AG04449 (cell line): ENCODE measurements around the gene C12orf75.

Source experiments
- CTCF ChIA-PET: fragments of 350-600 bp; formaldehyde crosslinking; extraction: SDS; loops from one replicate; lab custom pipeline; 2021; ENCODE audit warnings: antibody characterized with exemption; lab: Yijun Ruan, JAX
- POLR2A ChIA-PET: fragments of 400-600, 350-600 bp; formaldehyde crosslinking; extraction: SDS; loops from one replicate; lab custom pipeline; 2020; ENCODE audit warnings: antibody characterized with exemption, inconsistent platforms; lab: Yijun Ruan, JAX
- DNase-seq: peaks from one replicate; pipeline ENCODE4 v3.0.0-alpha.2; 2010; ENCODE audit warnings: low read depth, low spot score
- H3K4me3 ChIP-seq: 2 replicates; pipeline ENCODE4 v1.5.1; 2011; ENCODE audit warnings: low read depth, mild to moderate bottlenecking, control low read depth, low read length
- CTCF ChIP-seq: IDR thresholded peaks from one replicate; pipeline ENCODE4 v1.5.1; 2011; ENCODE audit warnings: mild to moderate bottlenecking, moderate library complexity, low read length, control low read depth, inconsistent platforms; ENCODE audit not compliant: insufficient read depth; ENCODE audit errors: missing control alignments

C12orf75 gene

GRCh38 chr12:105319691-105320209 lies 10.7 kb upstream of the C12orf75 start:
- POLR2A ChIA-PET, result no interaction called here
- CTCF ChIA-PET, result interaction anchor here (1.0 to 1.8 kb wide), 2 partner anchors 12 to 19 kb away, joined by 3 to 12 read pairs; no protein-coding TSS in a partner anchor
- no peak overlapping the region for H3K4me3 ChIP-seq
- no peak for DNase-seq
- TF ChIP-seq CTCF, result no peak

- CTCF ChIA-PET, result interaction anchor here (1.8 kb wide), 1 partner anchor 11 kb away, joined by 12 read pairs; no protein-coding TSS in a partner anchor
- no peak overlapping the region for H3K4me3 ChIP-seq
- TF ChIP-seq CTCF, result no peak
- DNase-seq, result no peak
- POLR2A ChIA-PET, result interaction anchor here (0.9 kb wide), 1 partner anchor 10 kb away, joined by 4 read pairs; no protein-coding TSS in a partner anchor
Observed at GRCh38 chr12:105321125-105321524, 9.4 kb upstream of the C12orf75 start.

- CTCF ChIA-PET, result no interaction called here
- no peak overlapping the region for H3K4me3 ChIP-seq
- no peak for TF ChIP-seq CTCF
- POLR2A ChIA-PET, result no interaction called here
- DNase-seq, result no peak
Observed at GRCh38 chr12:105322070-105322469, 8.4 kb upstream of the C12orf75 start.

- no peak for TF ChIP-seq CTCF
- no peak for DNase-seq
- CTCF ChIA-PET, result no interaction called here
- H3K4me3 ChIP-seq, result no peak overlapping the region
- POLR2A ChIA-PET, result no interaction called here
Observed at GRCh38 chr12:105324704-105325103, 5.8 kb upstream of the C12orf75 start.

- no peak overlapping the region for H3K4me3 ChIP-seq
- ChIA-PET CTCF (no interaction called here), POLR2A (no interaction called here)
- DNase-seq, result no peak
- TF ChIP-seq CTCF, result no peak
Observed at GRCh38 chr12:105325117-105325516, 5.4 kb upstream of the C12orf75 start.

GRCh38 chr12:105329926-105330282 lies 587 bp upstream of the C12orf75 start:
- no peak for DNase-seq
- CTCF ChIA-PET, result no interaction called here
- no peak for TF ChIP-seq CTCF
- POLR2A ChIA-PET, result no interaction called here
- H3K4me3 ChIP-seq, result peak overlapping the region; percentile 74
